OCI-LY1 (cell line): ENCODE results near the gene SMURF2.

Experiments
- EZH2 ChIP-seq: fragments of 200-600 bp; sonication (generic), shearing (Covaris generic); IDR thresholded peaks from 2 replicates; pipeline ENCODE4 v1.8.0; 2017; ENCODE audit warnings: borderline replicate concordance, mixed run types, mild to moderate bottlenecking, antibody characterized with exemption, low read length, moderate library complexity, mixed read lengths
- TF ChIP-seq, protein P1 (sequence below): fragments of 200-600 bp; sonication (generic), shearing (Covaris generic); IDR thresholded peaks from 2 replicates; pipeline ENCODE4 v1.5.1; 2017; ENCODE audit warnings: mild to moderate bottlenecking, antibody characterized with exemption, low read length, moderate library complexity, mixed read lengths

DNA sequence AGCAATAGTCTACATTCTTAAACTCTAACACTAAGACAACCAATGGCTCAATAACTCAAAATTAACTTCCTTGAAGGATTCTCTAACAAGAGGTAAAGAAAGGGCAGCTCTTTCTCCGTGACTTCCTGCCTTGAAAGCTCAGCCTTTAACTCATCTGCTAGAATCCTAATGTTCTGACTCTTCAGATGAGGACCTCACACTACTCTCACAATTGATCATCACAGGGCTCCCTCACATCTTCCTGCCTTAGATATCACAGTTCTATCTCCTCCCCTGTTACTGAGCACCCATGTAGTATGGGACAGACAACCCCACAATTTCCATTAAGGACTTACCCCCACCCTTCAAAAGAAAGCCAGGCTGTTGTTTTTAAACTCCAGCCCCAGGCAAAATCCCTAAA lies 33.5 kb downstream of the SMURF2 start:
- TF ChIP-seq, protein P1, sequence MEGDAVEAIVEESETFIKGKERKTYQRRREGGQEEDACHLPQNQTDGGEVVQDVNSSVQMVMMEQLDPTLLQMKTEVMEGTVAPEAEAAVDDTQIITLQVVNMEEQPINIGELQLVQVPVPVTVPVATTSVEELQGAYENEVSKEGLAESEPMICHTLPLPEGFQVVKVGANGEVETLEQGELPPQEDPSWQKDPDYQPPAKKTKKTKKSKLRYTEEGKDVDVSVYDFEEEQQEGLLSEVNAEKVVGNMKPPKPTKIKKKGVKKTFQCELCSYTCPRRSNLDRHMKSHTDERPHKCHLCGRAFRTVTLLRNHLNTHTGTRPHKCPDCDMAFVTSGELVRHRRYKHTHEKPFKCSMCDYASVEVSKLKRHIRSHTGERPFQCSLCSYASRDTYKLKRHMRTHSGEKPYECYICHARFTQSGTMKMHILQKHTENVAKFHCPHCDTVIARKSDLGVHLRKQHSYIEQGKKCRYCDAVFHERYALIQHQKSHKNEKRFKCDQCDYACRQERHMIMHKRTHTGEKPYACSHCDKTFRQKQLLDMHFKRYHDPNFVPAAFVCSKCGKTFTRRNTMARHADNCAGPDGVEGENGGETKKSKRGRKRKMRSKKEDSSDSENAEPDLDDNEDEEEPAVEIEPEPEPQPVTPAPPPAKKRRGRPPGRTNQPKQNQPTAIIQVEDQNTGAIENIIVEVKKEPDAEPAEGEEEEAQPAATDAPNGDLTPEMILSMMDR, result no peak
- TF ChIP-seq EZH2, result no peak
